Hepatocyte (in vitro differentiated cells): ENCODE measurements around the gene DES.

Experiments used
- EZH2 ChIP-seq: fragments of 200-600 bp; sonication (generic); IDR thresholded peaks from 2 replicates; pipeline ENCODE4 v1.6.1; 2016; ENCODE audit warnings: antibody characterized with exemption, mild to moderate bottlenecking, borderline replicate concordance
- TF ChIP-seq, protein P1 (sequence below): fragments of 200-600 bp; sonication (generic); IDR thresholded peaks from 2 replicates; pipeline ENCODE4 v1.5.1; 2016; ENCODE audit warnings: antibody characterized with exemption, mild to moderate bottlenecking; ENCODE audit not compliant: poor library complexity

GRCh38 chr2:219419331-219420197 lies 1.4 kb downstream of the DES start:
- TF ChIP-seq, protein P1, sequence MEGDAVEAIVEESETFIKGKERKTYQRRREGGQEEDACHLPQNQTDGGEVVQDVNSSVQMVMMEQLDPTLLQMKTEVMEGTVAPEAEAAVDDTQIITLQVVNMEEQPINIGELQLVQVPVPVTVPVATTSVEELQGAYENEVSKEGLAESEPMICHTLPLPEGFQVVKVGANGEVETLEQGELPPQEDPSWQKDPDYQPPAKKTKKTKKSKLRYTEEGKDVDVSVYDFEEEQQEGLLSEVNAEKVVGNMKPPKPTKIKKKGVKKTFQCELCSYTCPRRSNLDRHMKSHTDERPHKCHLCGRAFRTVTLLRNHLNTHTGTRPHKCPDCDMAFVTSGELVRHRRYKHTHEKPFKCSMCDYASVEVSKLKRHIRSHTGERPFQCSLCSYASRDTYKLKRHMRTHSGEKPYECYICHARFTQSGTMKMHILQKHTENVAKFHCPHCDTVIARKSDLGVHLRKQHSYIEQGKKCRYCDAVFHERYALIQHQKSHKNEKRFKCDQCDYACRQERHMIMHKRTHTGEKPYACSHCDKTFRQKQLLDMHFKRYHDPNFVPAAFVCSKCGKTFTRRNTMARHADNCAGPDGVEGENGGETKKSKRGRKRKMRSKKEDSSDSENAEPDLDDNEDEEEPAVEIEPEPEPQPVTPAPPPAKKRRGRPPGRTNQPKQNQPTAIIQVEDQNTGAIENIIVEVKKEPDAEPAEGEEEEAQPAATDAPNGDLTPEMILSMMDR: no peak
- TF ChIP-seq EZH2: no peak
